GM23338 (cell line): Measurements from ENCODE around the gene ESPNL.

Experiments used
- CREB1 ChIP-seq: fragments of 250-450 bp; sonication (Bioruptor Pico); IDR thresholded peaks from 2 replicates; pipeline ENCODE4 v1.5.0; 2020; ENCODE audit warnings: low read depth, mild to moderate bottlenecking, moderate library complexity
- CTCF ChIP-seq, 2 experiments: fragments of 200-600 bp in 1 of 2; sonication (generic) in 1 of 2; conservative IDR thresholded peaks; 2 replicates each; pipeline versions ENCODE4 v1.5.1 to v1.6.1; 2016 to 2017; ENCODE audit warnings: antibody characterized with exemption in 2 of 2, low read depth in 2 of 2, mild to moderate bottlenecking in 2 of 2, moderate library complexity in 1 of 2
- ETS1 ChIP-seq: IDR thresholded peaks from 2 replicates; pipeline ENCODE4 v1.6.1; 2016; ENCODE audit warnings: antibody characterized with exemption
- EZH2 ChIP-seq: fragments of 200-600 bp; sonication (generic); IDR thresholded peaks from one replicate; pipeline ENCODE4 v1.8.0; 2017; ENCODE audit warnings: antibody characterized with exemption, mild to moderate bottlenecking, low read depth; ENCODE audit not compliant: unreplicated experiment
- EZH2phosphoT487 ChIP-seq: fragments of 200-600 bp; sonication (generic); IDR thresholded peaks from one replicate; pipeline ENCODE4 v1.8.1; 2018; ENCODE audit warnings: antibody characterized with exemption; ENCODE audit not compliant: unreplicated experiment
- JUNB ChIP-seq: IDR thresholded peaks from one replicate; pipeline ENCODE4 v1.6.1; 2016; ENCODE audit warnings: antibody characterized with exemption; ENCODE audit not compliant: unreplicated experiment
- NANOG ChIP-seq: IDR thresholded peaks from 2 replicates; pipeline ENCODE4 v1.6.1; 2016; ENCODE audit warnings: antibody characterized with exemption, borderline replicate concordance
- POLR2AphosphoS5 ChIP-seq: IDR thresholded peaks from 2 replicates; pipeline ENCODE4 v1.6.1; 2016; ENCODE audit warnings: antibody characterized with exemption, low read depth
- REST ChIP-seq: IDR thresholded peaks from one replicate; pipeline ENCODE4 v1.6.1; 2018; ENCODE audit warnings: antibody characterized with exemption; ENCODE audit not compliant: unreplicated experiment
- ZNF114 ChIP-seq: fragments of 250-450 bp; sonication (Bioruptor Pico); IDR thresholded peaks from 2 replicates; pipeline ENCODE4 v1.5.0; 2020; ENCODE audit warnings: mild to moderate bottlenecking, moderate library complexity
- ZNF462 ChIP-seq: fragments of 250-450 bp; sonication (Bioruptor Pico); IDR thresholded peaks from 2 replicates; pipeline ENCODE4 v1.5.0; 2020; ENCODE audit warnings: mild to moderate bottlenecking, moderate library complexity

GRCh38 chr2:238172439-238172838 lies 72.3 kb downstream of the ESPNL start:
- TF ChIP-seq CTCF (conservative IDR thresholded peaks at IDR 0.05; ENCODE audit: low read depth in 2 of 2) (no peak), JUNB (no peak), POLR2AphosphoS5 (no peak), ZNF462 (no peak), EZH2phosphoT487 (no peak), EZH2 (no peak), NANOG (no peak), CREB1 (CRISPR knock-in tag) (no peak), REST (no peak), ETS1 (no peak), ZNF114 (CRISPR knock-in tag) (no peak)
